Karpas-422 (cell line): ENCODE results near the gene IFITM10. TPM values are rescaled to one million over a fixed set of nuclear protein-coding genes. Genes with fewer than 3 reads are reported as not detected.
A peak's percentile ranks its signal among the peaks of the same experiment; 100 is the strongest.

Source experiments
- DNase-seq: peaks from one replicate; pipeline ENCODE4 v3.0.0-alpha.2; 2015
- H2AFZ ChIP-seq: fragments of 200-600 bp; sonication (generic); 2 replicates; pipeline ENCODE4 v1.6.1; 2014; ENCODE audit warnings: antibody characterized with exemption, low read length, mixed read lengths
- H3K27ac ChIP-seq: fragments of 200-600 bp; sonication (generic); 2 replicates; pipeline ENCODE4 v1.5.1; 2014; ENCODE audit warnings: mild to moderate bottlenecking, low read length, moderate library complexity
- H3K27me3 ChIP-seq: fragments of 200-600 bp; sonication (generic); 2 replicates; pipeline ENCODE4 v1.6.1; 2014; ENCODE audit warnings: low read length, mixed read lengths
- H3K36me3 ChIP-seq: fragments of 200-600 bp; sonication (generic); 2 replicates; pipeline ENCODE4 v1.6.1; 2014; ENCODE audit warnings: low read length, mixed read lengths; ENCODE audit not compliant: insufficient read depth
- H3K4me1 ChIP-seq: fragments of 200-600 bp; sonication (generic); 2 replicates; pipeline ENCODE4 v1.6.1; 2014; ENCODE audit warnings: mild to moderate bottlenecking, low read length, mixed read lengths
- H3K4me2 ChIP-seq: fragments of 200-600 bp; sonication (generic); 2 replicates; pipeline ENCODE4 v1.6.1; 2014; ENCODE audit warnings: low read length, low read depth, mild to moderate bottlenecking; ENCODE audit not compliant: poor library complexity, severe bottlenecking
- H3K4me3 ChIP-seq: fragments of 200-600 bp; sonication (generic); 2 replicates; pipeline ENCODE4 v1.5.1; 2014; ENCODE audit warnings: mild to moderate bottlenecking, antibody characterized with exemption, low read length, mixed read lengths
- H3K79me2 ChIP-seq: fragments of 200-600 bp; sonication (generic); 2 replicates; pipeline ENCODE4 v1.6.1; 2014; ENCODE audit warnings: mild to moderate bottlenecking, low read length, mixed read lengths
- H3K9ac ChIP-seq: fragments of 200-600 bp; sonication (generic); 2 replicates; pipeline ENCODE4 v1.6.0; 2014; ENCODE audit warnings: low read length
- H3K9me2 ChIP-seq: fragments of 200-600 bp; sonication (generic), shearing (Covaris generic); replicated peaks from 2 replicates; pipeline ENCODE4 v1.6.0; 2014; ENCODE audit warnings: mild to moderate bottlenecking, low read length, moderate library complexity; ENCODE audit not compliant: insufficient read depth
- H3K9me3 ChIP-seq: fragments of 300-700, 200-600 bp; sonication (generic); 2 replicates; pipeline ENCODE4 v1.6.1; 2014; ENCODE audit warnings: low read length, mixed read lengths
- H4K20me1 ChIP-seq: fragments of 200-600 bp; sonication (generic); 2 replicates; pipeline ENCODE4 v1.6.1; 2014; ENCODE audit warnings: mild to moderate bottlenecking, antibody characterized with exemption, low read length, low read depth; ENCODE audit not compliant: insufficient read depth
- total RNA-seq: library from RNA; depleted of rRNA; stranded (reverse); fragments of >200 nt; shearing (Covaris generic); gene quantifications from 2 replicates; pipeline ENCODE4 v1.2.3, GENCODE V29; 2014; ENCODE audit warnings: low replicate concordance

IFITM10 gene
- total RNA-seq, 1 experiment from 2014 or later = not detected

DNA sequence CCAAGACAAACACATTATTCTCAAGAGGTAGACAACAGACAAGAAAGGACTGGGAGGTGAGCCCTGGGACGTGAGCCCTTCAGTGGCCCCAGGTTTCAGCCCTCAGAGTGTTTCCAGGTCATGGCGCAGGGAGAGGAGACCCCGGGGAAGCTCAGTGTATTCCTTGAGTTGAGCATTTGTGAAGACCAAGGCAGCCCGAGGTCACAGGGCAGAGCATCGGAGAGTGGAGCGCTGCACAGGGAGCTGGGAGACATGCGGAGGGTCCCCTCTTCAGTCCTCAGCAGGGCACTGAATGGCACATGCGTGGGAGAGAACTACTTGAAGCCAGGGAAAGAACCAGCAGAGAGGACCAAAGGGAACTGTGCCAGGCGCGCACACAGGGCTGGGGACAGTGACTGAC is 41.7 kb downstream of the IFITM10 start:
- Histone ChIP-seq H3K4me3 (no peak overlapping the region), H3K9ac (no peak overlapping the region), H3K36me3 (no peaks in the 10 kb centered on the region), H3K79me2 (no peaks in the 10 kb centered on the region), H3K4me1 (peaks cover 4% of the 10 kb centered on the region; the same call in 1 of the 2 replicates), H3K27me3 (no peaks in the 10 kb centered on the region), H4K20me1 (no peaks in the 10 kb centered on the region), H2AFZ (no peak overlapping the region), H3K9me2 (no peaks in the 10 kb centered on the region), H3K4me2 (no peak overlapping the region), H3K27ac (no peak overlapping the region), H3K9me3 (no peaks in the 10 kb centered on the region)
- DNase-seq = no peak

DNA sequence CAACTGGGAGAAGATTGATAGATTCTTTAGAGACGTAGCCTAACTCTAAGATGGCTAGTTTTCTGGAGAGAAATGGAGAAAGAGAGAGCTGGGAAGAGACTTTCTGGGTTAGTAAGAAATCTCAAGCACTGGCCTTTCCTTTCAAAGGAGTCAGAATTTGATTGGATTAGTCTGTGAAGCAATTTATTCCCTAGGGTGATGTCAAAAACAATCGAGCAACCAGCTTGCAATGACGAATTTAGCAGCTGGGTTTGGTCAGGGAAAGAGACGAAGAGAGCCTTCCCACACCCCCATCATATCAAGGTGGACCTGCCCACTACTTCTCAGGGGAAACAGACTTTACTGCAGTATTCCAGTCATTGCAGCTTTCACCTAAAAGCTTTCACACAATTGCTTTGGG is 42.6 kb downstream of the IFITM10 start:
- Histone ChIP-seq H3K4me3 (no peak overlapping the region), H3K27ac (no peak overlapping the region), H3K9me3 (no peaks in the 10 kb centered on the region), H3K4me1 (peaks cover 4% of the 10 kb centered on the region; the same call in 1 of the 2 replicates), H3K79me2 (no peaks in the 10 kb centered on the region), H3K4me2 (no peak overlapping the region), H3K9ac (no peak overlapping the region), H3K9me2 (no peaks in the 10 kb centered on the region), H2AFZ (no peak overlapping the region), H4K20me1 (no peaks in the 10 kb centered on the region), H3K36me3 (no peaks in the 10 kb centered on the region), H3K27me3 (no peaks in the 10 kb centered on the region)
- DNase-seq = no peak

DNA sequence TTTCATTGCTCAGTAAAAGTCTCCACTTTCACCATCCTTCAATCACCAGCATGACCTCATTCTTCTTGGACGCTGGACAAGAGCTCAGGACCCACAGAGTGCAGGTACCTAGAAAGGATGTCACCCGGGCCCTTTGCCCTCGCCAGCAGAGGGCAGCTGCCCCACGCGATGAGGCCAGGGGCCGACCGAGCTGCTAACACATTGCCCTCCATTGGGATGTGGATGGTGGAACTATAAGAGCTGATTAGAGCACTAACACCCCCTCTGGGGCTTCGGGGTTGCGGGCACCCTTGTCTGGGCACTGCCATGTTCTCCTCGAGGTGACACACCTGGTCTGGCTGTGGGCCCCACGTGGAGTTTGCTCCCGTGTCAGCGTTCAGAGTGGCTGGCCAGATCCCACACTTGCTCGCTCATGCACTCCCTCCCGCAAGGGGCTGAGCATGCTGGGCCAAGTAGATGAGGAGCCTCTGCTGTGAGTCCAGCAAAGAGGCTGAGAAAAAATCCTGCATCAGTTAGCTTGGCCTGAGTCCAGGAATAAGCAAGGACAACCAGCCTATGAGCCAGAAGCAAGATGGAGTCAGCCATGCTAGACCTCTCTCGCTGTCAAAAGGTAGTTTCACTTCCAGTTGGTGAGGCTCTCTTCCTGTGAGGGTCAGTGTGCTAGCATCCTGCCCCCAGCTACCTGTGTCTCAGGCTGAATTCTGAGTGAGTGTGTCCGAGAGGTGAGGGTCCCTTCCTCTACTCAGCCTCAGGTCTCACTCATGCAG is 43.6 kb downstream of the IFITM10 start:
- Histone ChIP-seq H3K9ac (no peak overlapping the region), H3K4me3 (no peak overlapping the region), H4K20me1 (no peaks in the 10 kb centered on the region), H3K27ac (no peak overlapping the region), H3K36me3 (no peaks in the 10 kb centered on the region), H2AFZ (no peak overlapping the region), H3K27me3 (no peaks in the 10 kb centered on the region), H3K9me2 (no peaks in the 10 kb centered on the region), H3K9me3 (no peaks in the 10 kb centered on the region), H3K4me1 (peaks cover 4% of the 10 kb centered on the region; the same call in 1 of the 2 replicates), H3K79me2 (no peaks in the 10 kb centered on the region), H3K4me2 (no peak overlapping the region)
- DNase-seq = peak; percentile 64

DNA sequence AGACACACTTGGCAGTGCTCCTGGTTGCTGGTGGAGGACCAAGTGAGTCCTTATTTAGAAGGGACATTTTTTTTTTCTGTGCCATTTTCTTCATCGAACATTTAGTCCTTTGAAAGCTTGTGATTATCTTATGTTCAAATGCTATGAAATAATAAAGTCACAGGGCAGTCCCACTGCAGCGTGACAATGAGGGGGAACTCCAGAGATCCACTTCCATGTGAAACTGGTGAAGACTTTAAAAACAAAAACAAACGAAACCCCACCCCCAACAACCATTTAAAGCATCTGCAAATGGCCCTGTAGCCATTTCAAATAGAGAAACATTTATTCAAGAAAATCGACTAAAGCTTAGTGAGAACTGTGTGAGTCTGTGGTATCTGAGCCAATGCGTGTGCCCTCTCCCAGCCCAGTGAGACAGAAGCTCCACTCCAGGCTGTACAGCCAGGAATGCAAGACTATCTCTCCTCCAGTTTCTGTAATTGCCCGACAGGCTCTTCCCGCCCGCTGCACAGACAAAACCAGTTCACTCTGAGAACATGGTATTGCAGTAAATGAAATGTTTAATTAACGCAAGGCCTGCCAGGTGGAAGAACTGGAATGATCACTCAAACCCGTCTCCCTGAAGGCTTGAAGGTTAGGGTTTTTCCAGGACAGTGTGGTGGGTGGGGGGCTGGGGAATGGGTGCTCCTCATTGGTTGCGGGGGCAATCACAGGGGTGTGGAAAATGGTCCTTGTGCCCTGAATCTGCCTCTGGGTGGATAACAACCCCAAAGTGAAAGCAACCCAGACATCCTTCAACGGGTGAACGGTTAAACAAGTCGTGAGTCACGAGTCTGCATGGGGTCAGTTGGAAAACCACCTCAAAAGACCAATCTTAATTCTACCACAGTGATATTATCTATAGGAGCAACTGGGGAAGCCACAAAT is 45.0 kb downstream of the IFITM10 start:
- H3K27me3 ChIP-seq = no peaks in the 10 kb centered on the region
- H3K4me3 ChIP-seq = no peak overlapping the region
- no peak overlapping the region for H2AFZ ChIP-seq
- H3K9ac ChIP-seq = no peak overlapping the region
- H3K9me3 ChIP-seq = no peaks in the 10 kb centered on the region
- H3K4me1 ChIP-seq = peaks cover 4% of the 10 kb centered on the region; the same call in 1 of the 2 replicates
- H3K4me2 ChIP-seq = no peak overlapping the region
- H3K9me2 ChIP-seq = no peaks in the 10 kb centered on the region
- no peaks in the 10 kb centered on the region for H3K79me2 ChIP-seq
- no peaks in the 10 kb centered on the region for H4K20me1 ChIP-seq
- H3K27ac ChIP-seq = no peak overlapping the region
- DNase-seq = no peak
- no peaks in the 10 kb centered on the region for H3K36me3 ChIP-seq

DNA sequence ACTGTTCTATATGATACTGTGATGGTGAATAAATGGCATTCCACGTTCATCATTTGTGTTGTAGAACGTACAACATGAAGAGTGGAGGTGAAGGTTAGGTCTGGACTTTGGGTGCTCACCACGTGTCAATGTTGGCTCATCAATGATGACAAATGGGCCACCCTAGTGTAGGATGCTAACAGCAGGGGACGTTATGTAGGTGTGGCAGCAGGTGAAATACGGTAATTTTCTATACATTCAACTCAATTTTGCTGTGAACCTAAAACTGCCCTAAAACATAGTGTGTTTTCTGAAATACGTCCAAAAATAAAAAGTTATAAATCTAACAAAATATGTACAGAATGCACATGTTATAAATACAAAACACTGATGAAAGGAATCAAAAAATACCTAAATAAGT is 47.2 kb downstream of the IFITM10 start:
- DNase-seq = no peak
- no peaks in the 10 kb centered on the region for H3K79me2 ChIP-seq
- no peaks in the 10 kb centered on the region for H3K9me3 ChIP-seq
- no peak overlapping the region for H2AFZ ChIP-seq
- H3K9me2 ChIP-seq = no peaks in the 10 kb centered on the region
- no peak overlapping the region for H3K9ac ChIP-seq
- H4K20me1 ChIP-seq = no peaks in the 10 kb centered on the region
- H3K27ac ChIP-seq = no peak overlapping the region
- H3K27me3 ChIP-seq = no peaks in the 10 kb centered on the region
- no peak overlapping the region for H3K4me2 ChIP-seq
- no peak overlapping the region for H3K4me3 ChIP-seq
- no peaks in the 10 kb centered on the region for H3K36me3 ChIP-seq
- H3K4me1 ChIP-seq = peaks cover 4% of the 10 kb centered on the region; the same call in 1 of the 2 replicates

DNA sequence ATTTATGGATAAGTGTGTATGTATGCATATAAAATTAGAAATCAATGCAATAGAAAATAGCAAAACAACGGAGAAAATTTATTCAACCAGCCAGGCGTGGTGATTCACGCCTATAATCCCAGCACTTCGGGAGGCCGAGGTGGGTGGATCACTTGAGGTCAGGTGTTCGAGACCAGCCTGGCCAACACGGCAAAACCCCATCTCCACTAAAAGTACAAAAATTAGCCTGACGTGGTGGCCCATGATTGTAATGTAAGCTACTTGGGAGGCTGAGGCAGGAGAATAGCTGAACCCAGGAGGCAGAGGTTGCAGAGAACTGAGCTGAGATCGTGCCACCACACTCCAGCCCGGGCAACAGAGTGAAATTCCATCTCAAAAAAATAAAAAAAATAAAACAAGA is 47.9 kb downstream of the IFITM10 start:
- Histone ChIP-seq H2AFZ (no peak overlapping the region), H3K36me3 (no peaks in the 10 kb centered on the region), H3K9me3 (no peaks in the 10 kb centered on the region), H3K4me2 (no peak overlapping the region), H3K4me1 (peaks cover 4% of the 10 kb centered on the region; the same call in 1 of the 2 replicates), H3K9me2 (no peaks in the 10 kb centered on the region), H3K4me3 (no peak overlapping the region), H3K27me3 (no peaks in the 10 kb centered on the region), H3K27ac (no peak overlapping the region), H4K20me1 (no peaks in the 10 kb centered on the region), H3K79me2 (no peaks in the 10 kb centered on the region), H3K9ac (no peak overlapping the region)
- no peak for DNase-seq

DNA sequence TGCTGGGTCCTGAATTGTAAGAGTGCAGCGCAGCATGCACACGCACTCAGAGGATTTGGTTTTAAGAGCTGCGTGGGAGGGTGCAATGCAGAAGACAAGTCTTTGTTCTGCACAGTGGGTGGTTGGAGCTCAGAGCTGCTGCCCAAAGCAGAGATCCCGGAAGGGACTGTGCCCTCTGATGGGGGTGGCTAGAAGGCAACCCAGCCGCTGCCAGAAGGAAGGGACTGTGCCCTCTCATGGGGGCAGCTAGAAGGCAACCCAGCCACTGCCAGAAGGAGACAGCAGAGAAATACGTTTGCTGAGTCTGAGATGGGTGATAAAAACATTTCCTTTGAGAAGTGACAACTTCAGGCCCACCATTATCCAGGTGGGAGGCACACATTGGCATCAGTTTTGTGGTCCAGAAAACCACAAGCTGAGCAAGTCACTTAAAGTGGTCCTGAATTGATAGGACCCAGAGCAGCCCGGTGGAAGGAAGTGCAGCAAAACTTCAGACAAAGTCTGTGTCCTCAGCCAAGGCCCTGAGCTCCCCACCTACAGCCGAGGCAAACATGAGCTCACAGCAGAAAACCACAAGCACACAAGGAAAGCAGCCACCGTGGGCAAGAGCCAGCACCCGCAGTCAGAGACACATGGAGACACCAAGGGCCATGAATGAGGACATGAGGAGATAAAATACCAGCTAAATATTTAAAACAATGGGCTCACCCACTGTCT is 49.1 kb downstream of the IFITM10 start:
- no peak overlapping the region for H3K9ac ChIP-seq
- no peak overlapping the region for H3K4me2 ChIP-seq
- H3K36me3 ChIP-seq = no peaks in the 10 kb centered on the region
- H3K4me1 ChIP-seq = no peaks in the 10 kb centered on the region
- no peaks in the 10 kb centered on the region for H4K20me1 ChIP-seq
- no peaks in the 10 kb centered on the region for H3K9me2 ChIP-seq
- H3K27me3 ChIP-seq = no peaks in the 10 kb centered on the region
- no peak overlapping the region for H3K4me3 ChIP-seq
- H3K79me2 ChIP-seq = no peaks in the 10 kb centered on the region
- H3K27ac ChIP-seq = no peak overlapping the region
- no peaks in the 10 kb centered on the region for H3K9me3 ChIP-seq
- no peak for DNase-seq
- no peak overlapping the region for H2AFZ ChIP-seq

DNA sequence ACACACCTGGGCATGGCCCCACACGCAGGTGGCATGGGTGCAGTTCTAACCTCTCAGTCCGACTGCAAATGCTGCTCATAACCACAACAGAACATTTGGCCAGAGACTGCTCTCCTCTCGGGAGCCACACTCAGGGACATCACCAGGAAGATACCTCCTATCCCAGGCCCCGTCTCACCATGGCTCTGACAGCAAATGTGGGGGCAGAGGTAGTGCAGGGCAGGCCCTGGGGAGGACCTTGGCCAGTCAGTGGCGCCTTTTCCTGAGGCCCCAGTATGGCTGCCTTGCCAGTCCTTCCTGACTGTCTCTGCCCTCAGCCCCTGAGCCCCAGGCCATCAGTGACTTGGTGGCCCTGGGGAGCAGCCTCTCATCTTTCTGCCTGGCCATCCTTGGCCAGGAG is 50.6 kb downstream of the IFITM10 start:
- H3K4me3 ChIP-seq = no peak overlapping the region
- no peak for DNase-seq
- no peaks in the 10 kb centered on the region for H3K4me1 ChIP-seq
- no peak overlapping the region for H3K27ac ChIP-seq
- H3K4me2 ChIP-seq = no peak overlapping the region
- no peak overlapping the region for H2AFZ ChIP-seq
- H3K79me2 ChIP-seq = no peaks in the 10 kb centered on the region
- no peaks in the 10 kb centered on the region for H4K20me1 ChIP-seq
- H3K9ac ChIP-seq = no peak overlapping the region
- no peaks in the 10 kb centered on the region for H3K9me3 ChIP-seq
- H3K9me2 ChIP-seq = no peaks in the 10 kb centered on the region
- no peaks in the 10 kb centered on the region for H3K36me3 ChIP-seq
- H3K27me3 ChIP-seq = no peaks in the 10 kb centered on the region
